CD4-positive, alpha-beta T cell treated with Interleukin-4 for 1 hour (primary cell): ENCODE measurements around the gene PPP1R14B.

ENCODE experiments used
- DNase-seq, 2 donors: peaks; one replicate each; pipeline ENCODE4 v3.0.0-alpha.2; 2020 to 2022

The PPP1R14B gene, protein sequence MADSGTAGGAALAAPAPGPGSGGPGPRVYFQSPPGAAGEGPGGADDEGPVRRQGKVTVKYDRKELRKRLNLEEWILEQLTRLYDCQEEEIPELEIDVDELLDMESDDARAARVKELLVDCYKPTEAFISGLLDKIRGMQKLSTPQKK

GRCh38 chr11:64246871-64247728 lies at the start of gene PPP1R14B:
PPP1R14B (minus strand) TSS chr11:64246943; CDS start chr11:64246673, 270 bp downstream.
- peak; percentile 77 to 81 for DNase-seq

- no peak for DNase-seq
Measured at GRCh38 chr11:64296236-64296635, 49.5 kb upstream of the PPP1R14B start.

DNA sequence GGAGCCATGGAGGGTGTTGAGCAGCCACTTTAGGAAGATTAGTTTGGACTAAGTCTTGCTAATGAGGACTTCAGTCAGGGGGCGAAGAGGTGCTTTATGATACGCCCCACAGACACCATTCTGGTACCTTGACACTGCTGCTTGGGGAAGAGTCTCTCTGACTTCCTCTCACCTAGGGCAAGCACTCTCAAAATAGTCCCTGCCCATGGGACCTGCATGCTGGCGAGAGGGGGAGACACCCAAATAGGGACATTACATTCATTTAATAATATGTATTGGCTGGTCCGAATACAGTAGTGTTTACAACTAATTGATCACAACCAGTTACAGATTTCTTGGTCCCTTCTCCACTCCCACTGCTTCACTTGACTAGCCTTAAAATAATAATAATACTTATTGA lies 49.0 kb upstream of the PPP1R14B start:
- DNase-seq = no peak

- DNase-seq = no peak
Measured at GRCh38 chr11:64294774-64295173, 48.0 kb upstream of the PPP1R14B start.

DNA sequence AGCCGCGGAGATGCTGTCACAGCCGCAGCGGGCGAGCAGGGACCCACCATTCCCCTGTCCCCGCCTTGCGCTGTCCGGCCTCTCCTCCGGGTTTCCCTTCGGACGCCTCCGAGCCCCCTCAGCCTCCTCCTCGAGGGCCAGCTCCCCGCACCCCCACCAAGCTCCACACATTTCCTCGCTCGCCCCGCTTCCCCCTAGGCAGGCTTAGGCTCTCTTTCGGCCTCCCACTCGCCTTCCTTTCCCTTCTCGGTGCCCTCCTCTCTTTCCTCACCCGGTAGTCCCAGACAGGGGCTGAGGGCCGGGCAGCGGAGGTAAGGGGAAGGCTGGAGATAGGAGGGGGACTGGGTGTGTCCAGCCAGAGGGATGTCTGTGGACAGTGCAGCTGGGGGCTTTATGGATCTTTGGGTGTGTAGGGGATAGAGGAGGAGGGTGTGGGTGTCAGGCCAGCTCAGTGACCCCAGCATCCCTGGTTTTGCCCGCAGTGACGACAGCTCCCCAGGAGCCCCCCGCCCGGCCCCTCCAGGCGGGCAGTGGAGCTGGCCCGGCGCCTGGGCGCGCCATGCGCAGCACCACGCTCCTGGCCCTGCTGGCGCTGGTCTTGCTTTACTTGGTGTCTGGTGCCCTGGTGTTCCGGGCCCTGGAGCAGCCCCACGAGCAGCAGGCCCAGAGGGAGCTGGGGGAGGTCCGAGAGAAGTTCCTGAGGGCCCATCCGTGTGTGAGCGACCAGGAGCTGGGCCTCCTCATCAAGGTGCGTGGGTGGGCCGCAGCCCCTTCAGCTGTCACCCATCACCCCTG lies 45.9 kb upstream of the PPP1R14B start:
- DNase-seq = no peak

GRCh38 chr11:64291752-64292459 lies 45.2 kb upstream of the PPP1R14B start:
- no peak for DNase-seq

GRCh38 chr11:64291262-64291751 lies 44.6 kb upstream of the PPP1R14B start, which contains the start of gene KCNK4:
KCNK4 (plus strand) TSS chr11:64291302; CDS start chr11:64293019, 1,717 bp downstream.
- no peak for DNase-seq

GRCh38 chr11:64290352-64291261 lies 43.9 kb upstream of the PPP1R14B start:
- DNase-seq = no peak

DNA sequence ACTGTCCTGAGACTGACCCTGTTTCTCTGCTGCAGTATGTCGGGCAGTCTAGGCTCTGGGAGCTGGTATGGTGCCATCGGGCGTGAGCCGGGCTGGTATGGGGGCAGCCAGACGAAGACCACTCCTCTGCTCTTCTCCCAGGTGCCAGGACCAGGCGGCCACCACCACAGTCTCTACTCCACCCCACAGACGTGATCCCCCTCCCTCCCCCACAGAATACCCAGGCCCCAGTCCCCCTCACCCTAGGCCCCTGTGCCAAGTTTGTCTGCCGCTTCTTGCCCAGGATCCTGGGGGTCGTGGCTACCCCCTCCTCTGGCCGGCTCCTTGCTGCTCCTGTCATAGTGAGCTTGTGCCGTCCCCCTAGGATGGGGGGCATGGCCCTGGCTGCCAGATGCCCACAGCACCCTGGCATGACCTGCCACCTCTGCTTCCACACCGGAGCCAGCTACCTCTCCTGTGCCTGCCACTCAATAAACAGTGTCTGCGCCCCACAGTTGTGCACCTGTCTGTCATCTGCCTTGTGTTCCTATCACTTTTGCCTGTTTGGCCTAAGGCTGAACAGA lies 42.3 kb upstream of the PPP1R14B start:
- no peak for DNase-seq

DNA sequence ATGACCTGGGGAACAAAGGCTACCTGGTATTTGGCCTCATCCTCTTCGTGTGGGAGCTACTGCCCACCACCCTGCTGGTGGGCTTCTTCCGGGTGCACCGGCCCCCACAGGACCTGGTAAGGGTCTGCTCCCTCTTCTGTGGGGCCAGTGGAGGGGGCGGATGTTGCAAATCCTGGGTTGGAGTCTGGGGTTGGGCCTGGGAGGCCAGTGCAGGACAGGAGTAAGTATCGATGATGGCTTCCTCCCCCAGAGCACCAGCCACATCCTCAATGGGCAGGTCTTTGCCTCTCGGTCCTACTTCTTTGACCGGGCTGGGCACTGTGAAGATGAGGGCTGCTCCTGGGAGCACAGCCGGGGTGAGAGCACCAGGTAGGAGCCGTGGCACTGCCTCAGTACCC lies 41.6 kb upstream of the PPP1R14B start:
- DNase-seq = no peak

- no peak for DNase-seq
Measured at GRCh38 chr11:64287676-64288352, 41.1 kb upstream of the PPP1R14B start.

DNA sequence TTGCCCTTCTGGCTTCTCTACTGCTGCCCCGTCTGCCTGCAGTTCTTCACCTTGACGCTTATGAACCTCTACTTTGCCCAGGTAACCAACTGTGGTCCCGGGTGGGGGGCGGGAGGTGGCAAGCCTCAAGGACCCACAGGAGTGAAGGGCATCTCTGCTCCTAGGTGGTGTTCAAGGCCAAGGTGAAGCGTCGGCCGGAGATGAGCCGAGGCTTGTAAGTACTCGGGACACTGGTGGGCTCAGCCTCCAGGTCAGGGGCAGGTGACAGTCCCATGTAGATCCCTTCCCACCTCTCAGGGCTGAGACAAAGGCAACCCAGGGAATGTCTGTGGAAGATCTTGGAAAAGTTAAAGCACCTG lies 40.0 kb upstream of the PPP1R14B start:
- DNase-seq = no peak

- DNase-seq = no peak
Measured at GRCh38 chr11:64285885-64286800, 39.4 kb upstream of the PPP1R14B start.

DNA sequence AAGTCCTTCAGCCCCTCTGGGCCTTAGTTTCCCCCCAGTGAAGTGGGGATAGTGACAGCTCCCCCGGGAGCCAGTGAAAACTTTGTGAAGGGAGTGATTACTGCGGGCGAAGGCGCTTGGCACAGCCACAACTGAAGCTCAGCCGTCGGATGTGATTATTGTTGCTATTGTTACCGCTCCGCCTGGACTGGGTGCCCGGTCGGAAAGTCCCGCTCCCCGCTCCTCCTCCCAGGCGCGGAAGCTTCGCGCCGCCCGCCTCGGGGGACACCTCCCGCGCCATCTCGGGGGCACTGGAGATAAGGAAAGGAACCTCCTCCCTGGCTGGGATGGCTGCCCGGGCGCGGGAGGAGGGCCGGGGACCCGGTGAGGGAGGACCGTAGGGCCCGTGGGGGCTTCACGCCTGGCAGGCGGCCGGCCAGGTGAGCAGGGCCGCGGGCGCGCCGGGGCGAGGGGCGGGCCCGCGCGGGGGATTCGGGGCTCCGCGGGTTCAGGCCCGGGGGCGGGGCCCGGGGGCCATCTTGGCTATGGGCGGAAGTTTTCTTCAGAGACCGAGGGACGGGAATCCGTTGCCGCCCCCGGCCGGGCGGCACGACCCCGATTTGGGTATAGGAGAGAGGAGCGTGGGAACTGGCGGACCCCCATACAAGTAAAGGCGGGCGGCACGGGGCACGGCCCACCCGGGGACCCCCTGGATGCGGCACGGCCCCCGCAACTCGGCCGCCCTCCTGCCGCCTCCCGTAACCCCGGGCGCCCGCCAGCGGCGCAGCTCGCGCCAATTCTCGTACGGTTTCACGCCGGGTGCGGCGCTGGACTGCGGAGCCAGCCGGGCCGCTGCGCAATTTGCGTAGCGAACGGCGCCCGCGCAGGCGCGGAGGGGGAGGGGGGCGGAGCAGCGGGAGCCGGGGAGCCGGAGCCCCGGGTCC lies 38.5 kb upstream of the PPP1R14B start, which contains the start of gene GPR137:
TSS of gene GPR137 (plus strand) at position 887 of the 923 bp plus-strand sequence. CDS start 677 bp downstream, outside the sequence.
- peak; percentile 91 to 93 for DNase-seq

DNA sequence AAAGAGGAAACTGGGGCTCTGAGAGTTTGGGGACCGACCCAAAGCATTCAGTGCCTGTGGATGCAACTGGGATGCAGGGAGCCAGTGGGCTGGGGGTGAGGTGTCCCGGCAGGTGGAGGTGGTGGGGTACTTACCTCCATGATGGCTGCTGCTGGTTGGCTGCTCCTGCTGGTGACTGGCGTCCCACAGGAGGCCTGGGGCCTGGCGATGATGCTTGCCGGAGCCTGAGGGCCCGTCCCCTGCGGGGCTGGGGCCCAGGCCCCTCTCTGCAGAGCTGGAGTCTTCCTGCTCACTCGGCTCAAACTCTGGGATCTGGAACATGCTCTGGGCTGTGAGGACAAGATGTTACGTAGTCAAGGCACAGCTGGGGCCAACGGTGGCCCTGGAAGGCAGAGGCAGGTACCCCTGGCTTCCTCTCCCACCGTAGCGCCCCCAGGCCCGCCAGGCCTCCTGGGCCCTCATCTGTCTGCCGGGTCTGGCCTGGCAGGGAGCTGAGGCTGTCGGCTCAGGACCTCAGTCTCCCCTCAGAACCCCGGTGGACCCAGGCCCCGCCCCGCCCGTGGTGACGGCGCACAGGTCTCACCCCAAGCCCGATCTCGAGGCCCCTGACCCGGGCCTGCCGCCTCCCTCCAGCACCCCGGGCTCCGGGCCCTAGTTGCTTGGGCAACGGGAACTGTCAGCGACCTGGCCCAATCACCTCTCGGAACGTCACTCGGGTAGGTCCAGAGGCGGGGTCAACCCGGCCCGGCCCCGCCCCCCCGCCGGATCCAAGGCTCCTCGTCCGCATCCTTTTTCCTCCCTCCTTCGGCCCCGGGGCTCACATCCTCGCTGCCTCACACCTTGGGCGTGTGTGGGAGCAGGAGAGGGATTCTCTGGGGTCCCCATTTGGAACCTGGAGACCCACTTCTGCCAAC lies 37.6 kb upstream of the PPP1R14B start, which contains the start of gene BAD:
TSS of gene BAD (minus strand) at position 618 of the 914 bp plus-strand sequence. CDS start at position 321, 297 bp downstream.
- DNase-seq = peak; percentile 95 to 96

- DNase-seq = no peak
Measured at GRCh38 chr11:64283092-64283491, 36.3 kb upstream of the PPP1R14B start.
